ENCODE measurements around the gene GPC6.

GPC6 gene

DNA sequence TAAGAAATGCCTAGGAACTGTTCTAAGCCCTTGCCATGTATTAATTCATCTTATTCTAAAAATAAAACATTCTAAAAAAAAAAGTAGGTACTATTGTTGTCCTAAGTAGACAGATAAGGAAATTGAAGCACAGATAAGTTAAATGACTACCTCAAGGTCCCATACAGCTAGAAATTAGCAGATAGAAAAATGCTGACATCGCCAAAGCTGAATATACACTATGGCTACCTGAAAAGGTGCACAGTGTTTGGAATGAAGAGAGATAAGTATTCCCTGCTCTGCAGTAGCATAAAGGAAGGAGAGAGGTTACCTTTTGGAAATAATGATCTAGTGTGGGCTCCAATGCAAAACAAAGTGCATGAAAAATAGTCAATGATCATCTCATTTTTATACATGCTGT, 1187.5 kb downstream of the GPC6 start:
- Histone ChIP-seq H3K27ac (replicated peaks) (no peak overlapping the region), H3K4me3 (replicated peaks; ENCODE audit: insufficient read depth, low read length) (no peak overlapping the region), H3K27me3 (ENCODE audit: insufficient read depth, poor library complexity, severe bottlenecking) (peaks cover 6% of the 10 kb centered on the region)
- TF ChIP-seq POLR2AphosphoS5 (IDR thresholded peaks at IDR 0.05; ENCODE audit: low read depth) (no peak), GABPA (IDR thresholded peaks at IDR 0.05; ENCODE audit: low read depth) (no peak), SPI1 (IDR thresholded peaks at IDR 0.05; ENCODE audit: borderline replicate concordance, low read depth) (no peak)
- TF ChIP-seq, protein P1, sequence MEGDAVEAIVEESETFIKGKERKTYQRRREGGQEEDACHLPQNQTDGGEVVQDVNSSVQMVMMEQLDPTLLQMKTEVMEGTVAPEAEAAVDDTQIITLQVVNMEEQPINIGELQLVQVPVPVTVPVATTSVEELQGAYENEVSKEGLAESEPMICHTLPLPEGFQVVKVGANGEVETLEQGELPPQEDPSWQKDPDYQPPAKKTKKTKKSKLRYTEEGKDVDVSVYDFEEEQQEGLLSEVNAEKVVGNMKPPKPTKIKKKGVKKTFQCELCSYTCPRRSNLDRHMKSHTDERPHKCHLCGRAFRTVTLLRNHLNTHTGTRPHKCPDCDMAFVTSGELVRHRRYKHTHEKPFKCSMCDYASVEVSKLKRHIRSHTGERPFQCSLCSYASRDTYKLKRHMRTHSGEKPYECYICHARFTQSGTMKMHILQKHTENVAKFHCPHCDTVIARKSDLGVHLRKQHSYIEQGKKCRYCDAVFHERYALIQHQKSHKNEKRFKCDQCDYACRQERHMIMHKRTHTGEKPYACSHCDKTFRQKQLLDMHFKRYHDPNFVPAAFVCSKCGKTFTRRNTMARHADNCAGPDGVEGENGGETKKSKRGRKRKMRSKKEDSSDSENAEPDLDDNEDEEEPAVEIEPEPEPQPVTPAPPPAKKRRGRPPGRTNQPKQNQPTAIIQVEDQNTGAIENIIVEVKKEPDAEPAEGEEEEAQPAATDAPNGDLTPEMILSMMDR (IDR thresholded peaks at IDR 0.05; ENCODE audit: insufficient read depth, low read length) = no peak
- TF ChIP-seq, protein P2, sequence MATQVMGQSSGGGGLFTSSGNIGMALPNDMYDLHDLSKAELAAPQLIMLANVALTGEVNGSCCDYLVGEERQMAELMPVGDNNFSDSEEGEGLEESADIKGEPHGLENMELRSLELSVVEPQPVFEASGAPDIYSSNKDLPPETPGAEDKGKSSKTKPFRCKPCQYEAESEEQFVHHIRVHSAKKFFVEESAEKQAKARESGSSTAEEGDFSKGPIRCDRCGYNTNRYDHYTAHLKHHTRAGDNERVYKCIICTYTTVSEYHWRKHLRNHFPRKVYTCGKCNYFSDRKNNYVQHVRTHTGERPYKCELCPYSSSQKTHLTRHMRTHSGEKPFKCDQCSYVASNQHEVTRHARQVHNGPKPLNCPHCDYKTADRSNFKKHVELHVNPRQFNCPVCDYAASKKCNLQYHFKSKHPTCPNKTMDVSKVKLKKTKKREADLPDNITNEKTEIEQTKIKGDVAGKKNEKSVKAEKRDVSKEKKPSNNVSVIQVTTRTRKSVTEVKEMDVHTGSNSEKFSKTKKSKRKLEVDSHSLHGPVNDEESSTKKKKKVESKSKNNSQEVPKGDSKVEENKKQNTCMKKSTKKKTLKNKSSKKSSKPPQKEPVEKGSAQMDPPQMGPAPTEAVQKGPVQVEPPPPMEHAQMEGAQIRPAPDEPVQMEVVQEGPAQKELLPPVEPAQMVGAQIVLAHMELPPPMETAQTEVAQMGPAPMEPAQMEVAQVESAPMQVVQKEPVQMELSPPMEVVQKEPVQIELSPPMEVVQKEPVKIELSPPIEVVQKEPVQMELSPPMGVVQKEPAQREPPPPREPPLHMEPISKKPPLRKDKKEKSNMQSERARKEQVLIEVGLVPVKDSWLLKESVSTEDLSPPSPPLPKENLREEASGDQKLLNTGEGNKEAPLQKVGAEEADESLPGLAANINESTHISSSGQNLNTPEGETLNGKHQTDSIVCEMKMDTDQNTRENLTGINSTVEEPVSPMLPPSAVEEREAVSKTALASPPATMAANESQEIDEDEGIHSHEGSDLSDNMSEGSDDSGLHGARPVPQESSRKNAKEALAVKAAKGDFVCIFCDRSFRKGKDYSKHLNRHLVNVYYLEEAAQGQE (IDR thresholded peaks at IDR 0.05; ENCODE audit: insufficient replicate concordance, low read depth) = no peak
- no peak for DNase-seq (ENCODE audit: low read depth in 1 of 2, low spot score in 1 of 2)

DNA sequence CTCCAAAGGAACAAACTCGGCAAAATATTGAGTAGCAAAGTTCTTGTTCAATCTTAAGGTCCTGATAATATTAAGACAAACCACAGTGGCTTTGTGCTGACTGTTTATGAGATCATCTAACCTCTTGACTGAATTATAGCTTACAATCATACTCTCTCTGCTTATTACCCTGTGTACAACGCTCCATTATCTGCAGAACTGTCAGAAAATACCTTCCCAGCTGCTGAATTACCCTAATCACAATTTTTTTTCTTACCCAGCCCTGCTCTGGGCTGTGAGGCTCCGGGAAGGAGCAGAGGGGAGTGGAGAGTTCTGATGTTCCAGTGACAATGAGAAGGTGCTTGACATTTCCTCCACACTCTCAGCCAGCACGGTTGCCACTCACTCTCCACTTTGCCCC, 1188.1 kb downstream of the GPC6 start:
- TF ChIP-seq SPI1 (IDR thresholded peaks at IDR 0.05; ENCODE audit: borderline replicate concordance, low read depth) (no peak), POLR2AphosphoS5 (IDR thresholded peaks at IDR 0.05; ENCODE audit: low read depth) (no peak), GABPA (IDR thresholded peaks at IDR 0.05; ENCODE audit: low read depth) (no peak)
- TF ChIP-seq, protein P1 (IDR thresholded peaks at IDR 0.05; ENCODE audit: insufficient read depth, low read length) = no peak
- TF ChIP-seq, protein P2 (IDR thresholded peaks at IDR 0.05; ENCODE audit: insufficient replicate concordance, low read depth) = no peak
- peaks cover 6% of the 10 kb centered on the region for H3K27me3 ChIP-seq (ENCODE audit: insufficient read depth, poor library complexity, severe bottlenecking)
- H3K4me3 ChIP-seq (replicated peaks; ENCODE audit: insufficient read depth, low read length) = no peak overlapping the region
- no peak for DNase-seq (ENCODE audit: low read depth in 1 of 2, low spot score in 1 of 2)
- H3K27ac ChIP-seq (replicated peaks) = no peak overlapping the region

DNA sequence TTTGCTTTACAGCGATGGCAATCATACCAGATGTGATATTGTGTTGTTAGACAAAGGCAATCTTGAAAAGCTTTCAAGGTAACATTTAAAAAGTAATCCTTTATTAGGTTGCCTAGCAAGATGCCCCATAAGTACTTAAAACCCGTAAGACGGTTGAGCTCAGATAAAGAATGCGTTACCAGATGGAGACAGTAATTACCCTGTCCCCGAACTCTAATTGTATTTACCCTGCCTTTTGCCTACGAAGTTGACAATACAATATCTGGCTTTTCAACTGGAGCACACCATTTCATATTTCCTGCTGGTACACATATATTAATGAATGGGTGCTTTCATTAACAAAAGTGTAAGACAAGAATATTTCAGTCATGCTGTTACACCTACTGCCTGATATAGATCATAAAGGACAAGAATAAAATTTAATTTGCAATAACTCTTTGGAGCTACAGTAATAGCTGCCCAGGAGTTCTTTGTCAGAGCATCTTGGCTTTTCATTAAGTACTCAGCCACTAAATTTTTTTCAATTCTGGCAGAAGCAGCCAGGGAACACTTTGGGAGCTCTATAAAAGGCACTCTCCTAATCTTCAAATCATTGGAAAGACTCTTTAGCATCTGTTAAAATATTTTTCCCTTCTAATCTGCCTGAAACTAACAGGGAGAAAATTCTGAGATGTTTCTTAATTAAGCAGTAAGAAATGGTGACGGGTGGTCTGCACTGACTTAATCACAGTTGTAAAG, 1189.1 kb downstream of the GPC6 start:
- no peak for DNase-seq (ENCODE audit: low read depth in 1 of 2, low spot score in 1 of 2)
- no peak overlapping the region for H3K27ac ChIP-seq (replicated peaks)
- TF ChIP-seq SPI1 (IDR thresholded peaks at IDR 0.05; ENCODE audit: borderline replicate concordance, low read depth) (no peak), GABPA (IDR thresholded peaks at IDR 0.05; ENCODE audit: low read depth) (no peak), POLR2AphosphoS5 (IDR thresholded peaks at IDR 0.05; ENCODE audit: low read depth) (no peak)
- H3K4me3 ChIP-seq (replicated peaks; ENCODE audit: insufficient read depth, low read length) = no peak overlapping the region
- peaks cover 6% of the 10 kb centered on the region for H3K27me3 ChIP-seq (ENCODE audit: insufficient read depth, poor library complexity, severe bottlenecking)

DNA sequence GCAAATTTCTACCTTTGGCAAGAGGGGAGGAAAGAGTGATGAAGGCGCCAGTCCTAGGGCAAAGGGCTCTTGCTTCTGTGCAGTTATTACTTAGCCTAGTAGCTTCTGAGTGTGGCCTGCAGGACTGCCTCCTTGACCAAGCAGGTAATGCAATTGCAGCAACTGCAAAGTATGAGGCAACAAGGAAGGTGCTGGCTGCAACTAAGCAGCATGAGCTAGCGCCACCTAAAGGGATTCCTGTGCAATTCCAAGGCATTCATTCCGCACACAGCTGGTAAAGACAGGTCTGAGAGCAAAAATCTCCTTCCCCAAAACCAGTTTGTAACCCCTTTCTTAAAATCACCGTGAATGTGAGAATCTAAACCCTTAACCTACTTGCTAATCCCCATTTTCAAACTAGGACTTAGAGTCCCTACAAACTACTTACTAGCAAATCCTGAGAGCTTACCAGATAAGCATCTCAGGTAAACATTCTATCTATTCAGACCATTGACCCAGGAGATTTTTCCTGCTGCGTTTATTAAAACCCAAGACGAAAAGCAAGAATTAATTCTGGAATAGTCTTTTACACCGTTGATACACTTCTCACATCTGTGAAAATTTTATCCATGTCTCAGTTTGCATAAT, 1190.0 kb downstream of the GPC6 start:
- no peak overlapping the region for H3K4me3 ChIP-seq (replicated peaks; ENCODE audit: insufficient read depth, low read length)
- peaks cover 6% of the 10 kb centered on the region for H3K27me3 ChIP-seq (ENCODE audit: insufficient read depth, poor library complexity, severe bottlenecking)
- DNase-seq (ENCODE audit: low read depth in 1 of 2, low spot score in 1 of 2) = peak in 1 of 2 experiments; percentile 21
- TF ChIP-seq SPI1 (IDR thresholded peaks at IDR 0.05; ENCODE audit: borderline replicate concordance, low read depth) = no peak
- TF ChIP-seq, protein P1 (IDR thresholded peaks at IDR 0.05; ENCODE audit: insufficient read depth, low read length) = no peak
- TF ChIP-seq, protein P2 (IDR thresholded peaks at IDR 0.05; ENCODE audit: insufficient replicate concordance, low read depth) = no peak
- TF ChIP-seq GABPA (IDR thresholded peaks at IDR 0.05; ENCODE audit: low read depth) = no peak
- no peak for TF ChIP-seq POLR2AphosphoS5 (IDR thresholded peaks at IDR 0.05; ENCODE audit: low read depth)
- no peak overlapping the region for H3K27ac ChIP-seq (replicated peaks)

Data from HL-60 (cell line).